ENCODE measurements around the gene LRRC4C. TPM values are rescaled to one million over a fixed set of nuclear protein-coding genes. Genes with fewer than 3 reads are reported as not detected.

The LRRC4C gene
- total RNA-seq, 2 donors from 2014 or later: 0.84 to 0.95 TPM

DNA sequence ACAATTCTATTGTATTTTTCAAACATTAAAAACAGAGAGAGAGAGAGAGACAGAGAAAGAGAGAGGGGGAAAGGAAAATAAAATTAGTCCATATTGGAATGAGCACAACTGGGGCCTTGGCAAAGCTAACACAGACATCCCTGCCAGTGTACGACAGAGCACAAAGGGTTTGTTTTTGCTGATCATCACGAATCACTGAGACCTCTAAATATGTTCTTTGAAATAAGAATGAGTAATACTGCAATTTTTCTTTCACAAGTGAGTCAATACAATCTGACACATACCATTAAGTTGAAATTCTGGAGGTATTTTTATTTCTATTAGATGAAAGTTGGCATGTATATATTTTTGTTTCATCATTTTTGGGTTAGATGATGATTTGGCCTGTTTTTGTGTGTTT is 27.0 kb upstream of the LRRC4C start:
- no peak overlapping the region for H3K4me3 Mint-ChIP-seq
- H3K27me3 Mint-ChIP-seq (ENCODE audit: insufficient read depth): no peaks in the 10 kb centered on the region
- no peak overlapping the region for H3K27ac ChIP-seq (ENCODE audit: low read depth, low read length)
- no peaks in the 10 kb centered on the region for H3K27me3 ChIP-seq (ENCODE audit: control insufficient read depth, insufficient read depth, low read length, poor library complexity, severe bottlenecking)
- no peak overlapping the region for H3K9ac ChIP-seq (ENCODE audit: extremely low read depth, low read length, poor library complexity, severe bottlenecking)
- no peak overlapping the region for H3K4me3 ChIP-seq (ENCODE audit: low read length)
- H3K36me3 ChIP-seq (ENCODE audit: control insufficient read depth, insufficient read depth, low read length): no peaks in the 10 kb centered on the region
- no peaks in the 10 kb centered on the region for H3K4me1 Mint-ChIP-seq
- no peaks in the 10 kb centered on the region for H3K4me1 ChIP-seq (ENCODE audit: control insufficient read depth, insufficient read depth, low read length)
- H3K27ac Mint-ChIP-seq: no peak overlapping the region
- H3K36me3 Mint-ChIP-seq (ENCODE audit: low read depth): no peaks in the 10 kb centered on the region
- H3K9me3 ChIP-seq (ENCODE audit: control insufficient read depth, low read length): no peaks in the 10 kb centered on the region
- DNase-seq: no peak
- 89% methylated on average over 2 of the region's 2 CpGs; no CpG with 5 or more reads in 1 of the 2 experiments for WGBS, 2 experiments (ENCODE audit: insufficient coverage in 1 of 2, insufficient read length in 1 of 2)
- no peaks in the 10 kb centered on the region for H3K9me3 Mint-ChIP-seq
- TF ChIP-seq, protein P1, sequence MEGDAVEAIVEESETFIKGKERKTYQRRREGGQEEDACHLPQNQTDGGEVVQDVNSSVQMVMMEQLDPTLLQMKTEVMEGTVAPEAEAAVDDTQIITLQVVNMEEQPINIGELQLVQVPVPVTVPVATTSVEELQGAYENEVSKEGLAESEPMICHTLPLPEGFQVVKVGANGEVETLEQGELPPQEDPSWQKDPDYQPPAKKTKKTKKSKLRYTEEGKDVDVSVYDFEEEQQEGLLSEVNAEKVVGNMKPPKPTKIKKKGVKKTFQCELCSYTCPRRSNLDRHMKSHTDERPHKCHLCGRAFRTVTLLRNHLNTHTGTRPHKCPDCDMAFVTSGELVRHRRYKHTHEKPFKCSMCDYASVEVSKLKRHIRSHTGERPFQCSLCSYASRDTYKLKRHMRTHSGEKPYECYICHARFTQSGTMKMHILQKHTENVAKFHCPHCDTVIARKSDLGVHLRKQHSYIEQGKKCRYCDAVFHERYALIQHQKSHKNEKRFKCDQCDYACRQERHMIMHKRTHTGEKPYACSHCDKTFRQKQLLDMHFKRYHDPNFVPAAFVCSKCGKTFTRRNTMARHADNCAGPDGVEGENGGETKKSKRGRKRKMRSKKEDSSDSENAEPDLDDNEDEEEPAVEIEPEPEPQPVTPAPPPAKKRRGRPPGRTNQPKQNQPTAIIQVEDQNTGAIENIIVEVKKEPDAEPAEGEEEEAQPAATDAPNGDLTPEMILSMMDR (conservative IDR thresholded peaks at IDR 0.05): no peak

DNA sequence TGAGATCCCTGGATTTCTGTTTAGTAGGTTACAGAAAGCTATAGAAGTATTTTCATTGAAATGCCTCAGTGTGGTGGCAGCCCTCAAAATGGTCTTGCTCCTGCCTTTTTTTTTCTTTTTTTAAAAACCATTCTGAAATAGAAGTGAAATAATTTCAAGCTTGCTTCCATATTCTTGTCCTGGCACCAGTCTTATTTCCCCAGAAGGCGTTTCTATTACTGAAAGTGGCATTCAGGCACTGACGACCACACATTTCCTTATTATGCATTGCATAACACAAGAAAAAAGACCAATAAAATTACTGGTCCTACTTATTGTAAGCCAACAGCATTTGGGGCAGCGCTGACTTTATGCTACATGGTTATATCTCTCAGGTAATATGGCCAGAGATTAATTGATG is 24.5 kb upstream of the LRRC4C start:
- H3K36me3 Mint-ChIP-seq (ENCODE audit: low read depth): no peaks in the 10 kb centered on the region
- Histone ChIP-seq H3K9me3 (ENCODE audit: control insufficient read depth, low read length) (peaks cover 7% of the 10 kb centered on the region), H3K36me3 (ENCODE audit: control insufficient read depth, insufficient read depth, low read length) (no peaks in the 10 kb centered on the region), H3K4me1 (ENCODE audit: control insufficient read depth, insufficient read depth, low read length) (no peaks in the 10 kb centered on the region), H3K4me3 (ENCODE audit: low read length) (no peak overlapping the region), H3K9ac (ENCODE audit: extremely low read depth, low read length, poor library complexity, severe bottlenecking) (no peak overlapping the region), H3K27ac (ENCODE audit: low read depth, low read length) (no peak overlapping the region), H3K27me3 (ENCODE audit: control insufficient read depth, insufficient read depth, low read length, poor library complexity, severe bottlenecking) (no peaks in the 10 kb centered on the region)
- peaks cover 5% of the 10 kb centered on the region for H3K9me3 Mint-ChIP-seq
- H3K4me1 Mint-ChIP-seq: no peaks in the 10 kb centered on the region
- H3K27ac Mint-ChIP-seq: no peak overlapping the region
- H3K27me3 Mint-ChIP-seq (ENCODE audit: insufficient read depth): no peaks in the 10 kb centered on the region
- no peak overlapping the region for H3K4me3 Mint-ChIP-seq
- TF ChIP-seq, protein P1 (conservative IDR thresholded peaks at IDR 0.05): no peak
- 89 to 93% methylated on average over 2 of the region's 3 CpGs for WGBS, 2 experiments (ENCODE audit: insufficient coverage in 1 of 2, insufficient read length in 1 of 2)
- DNase-seq: no peak

DNA sequence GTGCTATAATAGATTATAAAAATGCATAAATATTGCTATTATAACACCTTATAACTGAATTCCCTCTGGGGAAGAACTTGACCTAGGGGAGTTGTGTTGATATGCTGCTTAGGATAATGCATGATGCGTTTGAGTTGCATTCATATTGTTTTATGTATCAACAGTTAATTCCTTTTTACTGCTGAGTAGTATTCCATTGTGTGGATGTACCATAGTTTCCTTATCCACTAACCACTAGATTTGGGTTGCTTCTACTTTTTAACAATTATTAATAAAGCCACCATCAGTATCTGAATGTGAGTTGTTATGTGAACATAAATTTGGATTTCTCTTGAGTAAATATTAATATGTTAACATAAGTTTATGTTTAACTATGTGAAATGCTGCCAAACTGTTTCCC is 19.7 kb upstream of the LRRC4C start:
- Mint-ChIP-seq H3K27me3 (ENCODE audit: insufficient read depth) (no peaks in the 10 kb centered on the region), H3K36me3 (ENCODE audit: low read depth) (no peaks in the 10 kb centered on the region), H3K27ac (no peak overlapping the region), H3K4me3 (no peak overlapping the region), H3K9me3 (peaks cover 9% of the 10 kb centered on the region), H3K4me1 (no peaks in the 10 kb centered on the region)
- H3K9ac ChIP-seq (ENCODE audit: extremely low read depth, low read length, poor library complexity, severe bottlenecking): no peak overlapping the region
- peaks cover 10% of the 10 kb centered on the region for H3K9me3 ChIP-seq (ENCODE audit: control insufficient read depth, low read length)
- TF ChIP-seq, protein P1 (conservative IDR thresholded peaks at IDR 0.05): no peak
- H3K4me3 ChIP-seq (ENCODE audit: low read length): no peak overlapping the region
- H3K4me1 ChIP-seq (ENCODE audit: control insufficient read depth, insufficient read depth, low read length): no peaks in the 10 kb centered on the region
- H3K36me3 ChIP-seq (ENCODE audit: control insufficient read depth, insufficient read depth, low read length): no peaks in the 10 kb centered on the region
- no peak for DNase-seq
- no peaks in the 10 kb centered on the region for H3K27me3 ChIP-seq (ENCODE audit: control insufficient read depth, insufficient read depth, low read length, poor library complexity, severe bottlenecking)
- no CpG with 5 or more reads among the region's 1 CpG for WGBS, 2 experiments (ENCODE audit: insufficient coverage in 1 of 2, insufficient read length in 1 of 2)
- H3K27ac ChIP-seq (ENCODE audit: low read depth, low read length): no peak overlapping the region

Data from endodermal cell (in vitro differentiated cells).